A673 (cell line): ENCODE results near the gene RHEB. TPM values are rescaled to one million over a fixed set of nuclear protein-coding genes. Genes with fewer than 3 reads are reported as not detected.

Experiments
- BruUV-seq: library from RNA; stranded (reverse); fragments of 400-500 nt; replicated peaks from 2 replicates; lab custom pipeline; 2021; lab: Mats Ljungman, UMichigan
- CTCF ChIA-PET: fragments of 300-600 bp; sonication (Branson Sonifier 250); formaldehyde crosslinking; loops from one replicate; lab custom pipeline; 2022; ENCODE audit warnings: antibody characterized with exemption; lab: Charles Lee
- POLR2A ChIA-PET: fragments of 300-600 bp; sonication (Branson Sonifier 250); formaldehyde crosslinking; loops from one replicate; lab custom pipeline; 2022; ENCODE audit warnings: antibody characterized with exemption; ENCODE audit not compliant: low non-redundant PET; lab: Charles Lee
- DNase-seq: peaks from one replicate; pipeline ENCODE4 v3.0.0-alpha.2; 2015; ENCODE audit warnings: low spot score
- H3K27ac ChIP-seq: fragments of 200-600 bp; sonication (generic); 2 replicates; pipeline ENCODE4 v1.5.1; 2016; ENCODE audit warnings: mixed run types, low read depth, mild to moderate bottlenecking, mixed read lengths, antibody characterized with exemption, low read length; ENCODE audit not compliant: poor library complexity, severe bottlenecking
- H3K27me3 ChIP-seq: fragments of 200-600 bp; sonication (generic); replicated peaks from 2 replicates; pipeline ENCODE4 v1.6.1; 2017; ENCODE audit warnings: mixed run types, low read depth, mild to moderate bottlenecking, mixed read lengths, antibody characterized with exemption, low read length; ENCODE audit not compliant: insufficient read depth, poor library complexity
- H3K36me3 ChIP-seq: fragments of 200-600 bp; sonication (generic); 2 replicates; pipeline ENCODE4 v1.6.1; 2016; ENCODE audit warnings: mixed run types, mild to moderate bottlenecking, mixed read lengths, antibody characterized with exemption, low read length; ENCODE audit not compliant: insufficient read depth, poor library complexity, severe bottlenecking
- H3K4me1 ChIP-seq: fragments of 200-600 bp; sonication (generic); 2 replicates; pipeline ENCODE4 v1.6.1; 2017; ENCODE audit warnings: mixed run types, mild to moderate bottlenecking, mixed read lengths, antibody characterized with exemption, low read length; ENCODE audit not compliant: insufficient read depth, poor library complexity, severe bottlenecking
- H3K4me3 ChIP-seq: fragments of 200-600 bp; sonication (generic); 2 replicates; pipeline ENCODE4 v1.5.1; 2016; ENCODE audit warnings: low read depth, mixed run types, mild to moderate bottlenecking, mixed read lengths, low read length; ENCODE audit not compliant: poor library complexity, severe bottlenecking
- H3K9me3 ChIP-seq: fragments of 200-600 bp; sonication (generic); 2 replicates; pipeline ENCODE4 v1.6.1; 2016; ENCODE audit warnings: mixed run types, low read depth, mild to moderate bottlenecking, mixed read lengths, antibody characterized with exemption, low read length; ENCODE audit not compliant: poor library complexity, severe bottlenecking
- CTCF ChIP-seq: fragments of 300-800, 200-600 bp; sonication (generic); conservative IDR thresholded peaks from 2 replicates; pipeline ENCODE4 v1.5.1; 2017; ENCODE audit warnings: low read depth, mild to moderate bottlenecking, antibody characterized with exemption, low read length, moderate library complexity, mixed read lengths
- EZH2 ChIP-seq: fragments of 200-600 bp; sonication (generic); IDR thresholded peaks from 2 replicates; pipeline ENCODE4 v1.6.1; 2017; ENCODE audit warnings: borderline replicate concordance, low read depth, mild to moderate bottlenecking, mixed read lengths, antibody characterized with exemption, low read length; ENCODE audit not compliant: poor library complexity, severe bottlenecking
- intact Hi-C: fragments of 100-400 bp; cut with micrococcal nuclease; formaldehyde crosslinking; loops from one replicate; pipeline ENCODE4 v1.10.0; 2022; ENCODE audit not compliant: unreplicated experiment
- total RNA-seq: library from RNA; stranded (reverse); gene quantifications from 2 replicates; pipeline ENCODE4 v1.2.3, GENCODE V29; 2021

Gene RHEB
- total RNA-seq, 1 experiment from 2014 or later, result 136 TPM

GRCh38 chr7:151457534-151457933 is 62.2 kb downstream of the RHEB start:
- Histone ChIP-seq H3K27ac (no peak overlapping the region), H3K36me3 (no peaks in the 10 kb centered on the region), H3K27me3 (no peaks in the 10 kb centered on the region), H3K9me3 (peaks cover 6% of the 10 kb centered on the region), H3K4me3 (no peak overlapping the region), H3K4me1 (no peaks in the 10 kb centered on the region)
- BruUV-seq, result no TSS peak
- intact Hi-C loops, result no loop called here
- ChIA-PET POLR2A (no interaction called here), CTCF (no interaction called here)
- DNase-seq, result no peak
- TF ChIP-seq EZH2, result no peak
- no peak for TF ChIP-seq CTCF

- intact Hi-C loops, result no loop called here
- no peak overlapping the region for H3K27ac ChIP-seq
- POLR2A ChIA-PET, result no interaction called here
These were observed 62.9 kb downstream of the RHEB start for GRCh38 chr7:151456782-151457181.

GRCh38 chr7:151456276-151456675 is 63.4 kb downstream of the RHEB start:
- no peaks in the 10 kb centered on the region for H3K36me3 ChIP-seq
- no peaks in the 10 kb centered on the region for H3K9me3 ChIP-seq
- H3K27ac ChIP-seq, result no peak overlapping the region
- no peaks in the 10 kb centered on the region for H3K27me3 ChIP-seq
- intact Hi-C loops, result no loop called here
- TF ChIP-seq EZH2 (no peak), CTCF (no peak)
- BruUV-seq, result no TSS peak
- no peaks in the 10 kb centered on the region for H3K4me1 ChIP-seq
- no peak for DNase-seq
- ChIA-PET POLR2A (no interaction called here), CTCF (no interaction called here)
- H3K4me3 ChIP-seq, result no peak overlapping the region

More at GRCh38 chr7:151456782-151457181, 62.9 kb downstream of the RHEB start:
- DNase-seq, result no peak
- no peaks in the 10 kb centered on the region for H3K27me3 ChIP-seq
- no peaks in the 10 kb centered on the region for H3K9me3 ChIP-seq
- CTCF ChIA-PET, result no interaction called here
- H3K36me3 ChIP-seq, result no peaks in the 10 kb centered on the region
- H3K4me1 ChIP-seq, result no peaks in the 10 kb centered on the region
- no peak overlapping the region for H3K4me3 ChIP-seq
- no TSS peak for BruUV-seq
- no peak for TF ChIP-seq EZH2

- no TSS peak for BruUV-seq
- intact Hi-C loops, result no loop called here
- Histone ChIP-seq H3K4me1 (no peaks in the 10 kb centered on the region), H3K27me3 (no peaks in the 10 kb centered on the region), H3K9me3 (no peaks in the 10 kb centered on the region), H3K4me3 (no peak overlapping the region), H3K27ac (no peak overlapping the region), H3K36me3 (no peaks in the 10 kb centered on the region)
- DNase-seq, result no peak
- CTCF ChIA-PET, result no interaction called here
- POLR2A ChIA-PET, result no interaction called here
- TF ChIP-seq EZH2 (no peak), CTCF (no peak)
These were observed 64.0 kb downstream of the RHEB start for GRCh38 chr7:151455690-151456089.
